Trophoblast cell (in vitro differentiated cells and primary cell): ENCODE measurements around the gene LHFPL5.
A peak's percentile ranks its signal among the peaks of the same experiment; 100 is the strongest.

Source experiments
- DNase-seq, 2 donors: peaks; one replicate each; pipeline ENCODE4 v3.0.0-alpha.2; 2016
- H2AFZ ChIP-seq: 2 replicates; pipeline ENCODE4 v1.6.1; 2013; ENCODE audit warnings: low read length, moderate library complexity, mild to moderate bottlenecking; ENCODE audit not compliant: insufficient read depth, poor library complexity
- H2AK5ac ChIP-seq: 2 replicates; pipeline ENCODE4 v1.6.1; 2013; ENCODE audit warnings: mild to moderate bottlenecking, low read length
- H2BK120ac ChIP-seq: 2 replicates; pipeline ENCODE4 v1.6.1; 2013; ENCODE audit warnings: low read length, mild to moderate bottlenecking, moderate library complexity; ENCODE audit not compliant: insufficient read depth, poor library complexity
- H2BK12ac ChIP-seq: 2 replicates; pipeline ENCODE4 v1.6.1; 2013; ENCODE audit warnings: mild to moderate bottlenecking, low read length, moderate library complexity
- H2BK5ac ChIP-seq: 2 replicates; pipeline ENCODE4 v1.6.1; 2013; ENCODE audit warnings: low read length, low read depth, moderate library complexity, mild to moderate bottlenecking; ENCODE audit not compliant: poor library complexity
- H3K14ac ChIP-seq: 2 replicates; pipeline ENCODE4 v1.6.1; 2013; ENCODE audit warnings: mild to moderate bottlenecking, low read length
- H3K18ac ChIP-seq: 2 replicates; pipeline ENCODE4 v1.6.1; 2013; ENCODE audit warnings: mild to moderate bottlenecking, low read length
- H3K23ac ChIP-seq: 2 replicates; pipeline ENCODE4 v1.6.1; 2013; ENCODE audit warnings: low read length
- H3K27ac ChIP-seq: 2 replicates; pipeline ENCODE4 v1.5.1; 2013; ENCODE audit warnings: low read depth, mild to moderate bottlenecking, inconsistent platforms, low read length, moderate library complexity
- H3K27me3 ChIP-seq: 2 replicates; pipeline ENCODE4 v1.6.1; 2013; ENCODE audit warnings: inconsistent platforms, mild to moderate bottlenecking, low read length, moderate library complexity; ENCODE audit not compliant: insufficient read depth
- H3K36me3 ChIP-seq, 2 experiments: 1 replicate in 1 of 2; 2 replicates in 1 of 2; pipeline ENCODE4 v1.6.1; 2013; ENCODE audit warnings: low read length in 2 of 2, mild to moderate bottlenecking in 2 of 2, moderate library complexity in 1 of 2; ENCODE audit not compliant: insufficient read depth in 2 of 2, control insufficient read depth in 1 of 2
- H3K4ac ChIP-seq: 2 replicates; pipeline ENCODE4 v1.6.1; 2013; ENCODE audit warnings: low read depth, mild to moderate bottlenecking, low read length, moderate library complexity
- H3K4me1 ChIP-seq, 2 experiments: 1 replicate in 1 of 2; 2 replicates in 1 of 2; pipeline ENCODE4 v1.6.1; 2013; ENCODE audit warnings: low read length in 2 of 2, mild to moderate bottlenecking in 2 of 2, moderate library complexity in 1 of 2; ENCODE audit not compliant: insufficient read depth in 2 of 2, control insufficient read depth in 1 of 2
- H3K4me2 ChIP-seq: 2 replicates; pipeline ENCODE4 v1.6.1; 2013; ENCODE audit warnings: inconsistent platforms, mild to moderate bottlenecking, low read length, moderate library complexity
- H3K4me3 ChIP-seq: 2 replicates; pipeline ENCODE4 v1.5.1; 2013; ENCODE audit warnings: mild to moderate bottlenecking, low read depth, low read length, inconsistent platforms
- H3K79me1 ChIP-seq: one replicate; pipeline ENCODE4 v1.6.1; 2013; ENCODE audit warnings: low read length
- H3K79me2 ChIP-seq: 2 replicates; pipeline ENCODE4 v1.6.1; 2013; ENCODE audit warnings: low read length, mild to moderate bottlenecking; ENCODE audit not compliant: control insufficient read depth, insufficient read depth, poor library complexity
- H3K9ac ChIP-seq: 2 replicates; pipeline ENCODE4 v1.6.1; 2013; ENCODE audit warnings: mild to moderate bottlenecking, low read length
- H3K9me3 ChIP-seq: 2 replicates; pipeline ENCODE4 v1.6.1; 2013; ENCODE audit warnings: low read depth, mild to moderate bottlenecking, control low read depth, inconsistent platforms, low read length; ENCODE audit not compliant: insufficient read depth
- H4K12ac ChIP-seq: 2 replicates; pipeline ENCODE4 v1.6.1; 2013; ENCODE audit warnings: low read depth, mild to moderate bottlenecking, low read length, moderate library complexity
- H4K8ac ChIP-seq: 2 replicates; pipeline ENCODE4 v1.6.1; 2013; ENCODE audit warnings: low read depth, mild to moderate bottlenecking, low read length, moderate library complexity
- H4K91ac ChIP-seq: one replicate; pipeline ENCODE4 v1.6.1; 2013; ENCODE audit warnings: low read depth, mild to moderate bottlenecking, low read length, moderate library complexity
- WGBS: extraction: QIAGEN DNeasy Blood & Tissue Kit; methylation state at CpG from one replicate; pipeline ENCODE4 v1.1.7; 2013; ENCODE audit warnings: missing lambda C conversion rate; ENCODE audit not compliant: insufficient read length, insufficient coverage; ENCODE audit errors: extremely low coverage; 5-methylcytosine and 5-hydroxymethylcytosine counted together

The LHFPL5 gene

DNA sequence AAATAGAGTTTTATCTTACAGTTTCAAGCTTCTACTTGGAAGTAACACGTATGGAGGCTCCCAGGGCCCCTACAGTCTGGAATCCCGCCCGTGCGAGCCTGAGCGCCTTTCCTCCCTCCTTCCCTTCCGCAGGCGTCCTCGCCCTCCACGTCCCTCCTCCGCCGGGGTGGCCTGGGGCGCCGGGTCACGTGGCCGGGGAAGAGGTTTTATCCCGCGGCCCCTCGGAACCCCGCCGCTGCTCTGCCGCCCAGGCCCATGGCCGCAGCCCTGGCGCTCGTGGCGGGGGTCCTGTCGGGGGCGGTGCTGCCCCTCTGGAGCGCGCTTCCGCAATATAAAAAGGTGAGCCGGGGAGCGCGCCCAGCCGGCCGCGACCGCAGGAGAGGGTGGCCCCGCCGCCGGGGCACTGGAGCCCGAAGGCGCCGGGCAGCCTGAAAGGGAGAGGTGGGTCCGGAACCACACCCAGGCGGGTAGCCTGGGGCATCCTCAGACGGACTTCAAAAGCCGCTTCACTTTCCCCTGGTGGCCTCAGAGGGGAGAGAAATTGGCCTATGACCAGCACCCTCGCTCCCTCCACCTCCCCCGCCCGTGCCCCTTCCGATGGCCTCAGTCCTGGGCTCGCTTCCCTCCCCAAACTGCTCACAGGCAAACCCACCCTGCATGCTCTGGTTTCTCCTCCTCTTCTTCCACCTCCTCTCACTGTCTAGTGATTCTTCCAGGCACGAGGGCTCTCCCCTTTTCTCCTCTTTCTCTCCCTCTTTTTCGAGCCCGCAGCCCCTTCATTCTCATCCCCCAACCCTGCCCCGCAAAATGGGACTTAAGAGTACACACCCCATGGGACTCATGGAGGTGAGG lies 28.6 kb upstream of the LHFPL5 start, which contains the start of gene CLPSL2:
CLPSL2 (plus strand) TSS at position 235 of the 852 bp plus-strand sequence; CDS start at position 256, 21 bp downstream.
- H3K23ac ChIP-seq = no peak within 1 kb of the TSS
- H4K12ac ChIP-seq = no peak within 1 kb of the TSS
- H3K4me3 ChIP-seq = peak within 1 kb of the TSS; percentile 60
- peak within 1 kb of the TSS; percentile 26 for H2BK5ac ChIP-seq
- H3K9ac ChIP-seq = peak within 1 kb of the TSS; percentile 14
- H3K4me1 ChIP-seq = peaks cover 3 to 6% of the 10 kb centered on the region in 2 experiments
- no peaks in the 10 kb centered on the region for H3K79me2 ChIP-seq
- no peak within 1 kb of the TSS for H4K91ac ChIP-seq
- H3K18ac ChIP-seq = no peak within 1 kb of the TSS
- H4K8ac ChIP-seq = peak within 1 kb of the TSS; percentile 7
- H3K4me2 ChIP-seq = peak within 1 kb of the TSS; percentile 88
- no peaks in the 10 kb centered on the region for H3K36me3 ChIP-seq
- no peak within 1 kb of the TSS for H3K14ac ChIP-seq
- H3K79me1 ChIP-seq = no peaks in the 10 kb centered on the region
- H3K9me3 ChIP-seq = peaks cover 2% of the 10 kb centered on the region
- H2BK120ac ChIP-seq = no peak within 1 kb of the TSS
- no CpG with 5 or more reads among the region's 56 CpGs for WGBS
- H2AFZ ChIP-seq = no peak within 1 kb of the TSS
- H3K27me3 ChIP-seq = no peaks in the 10 kb centered on the region
- H2AK5ac ChIP-seq = no peak within 1 kb of the TSS
- H3K4ac ChIP-seq = no peak within 1 kb of the TSS
- H3K27ac ChIP-seq = no peak within 1 kb of the TSS
- no peak within 1 kb of the TSS for H2BK12ac ChIP-seq
- peak; percentile 31 to 52 for DNase-seq

DNA sequence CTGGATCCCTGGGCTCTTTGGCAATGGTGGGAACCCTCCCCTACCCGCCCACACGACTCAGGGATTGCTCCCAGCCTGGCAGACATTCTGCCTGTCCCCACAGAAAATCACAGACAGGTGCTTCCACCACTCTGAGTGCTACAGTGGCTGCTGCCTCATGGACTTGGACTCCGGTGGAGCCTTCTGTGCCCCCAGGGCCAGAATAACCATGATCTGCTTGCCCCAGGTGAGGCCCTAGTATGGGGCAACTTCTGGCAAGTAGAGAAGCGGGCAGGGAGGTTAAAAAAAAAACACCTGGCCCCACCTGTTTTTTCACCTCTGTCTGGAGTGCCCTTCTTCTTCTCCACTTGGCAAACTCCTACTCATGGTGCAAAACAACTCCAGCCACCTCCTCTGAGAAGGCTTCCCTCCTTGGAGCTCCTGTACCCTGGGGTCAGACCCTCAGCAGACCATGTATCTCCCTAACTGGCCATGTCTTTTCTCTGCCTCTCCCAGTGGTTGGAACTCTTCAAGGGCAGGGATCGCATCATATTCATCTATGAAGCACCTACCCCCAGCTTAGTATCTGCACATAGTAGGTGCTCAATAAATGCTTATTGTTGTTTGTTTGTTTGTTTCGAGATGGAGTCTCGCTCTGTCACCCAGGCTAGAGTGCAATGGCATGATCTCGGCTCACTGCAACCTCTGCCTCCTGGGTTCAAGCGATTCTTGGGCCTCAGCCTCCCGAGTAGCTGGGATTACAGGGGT lies 27.6 kb upstream of the LHFPL5 start:
- no CpG with 5 or more reads among the region's 10 CpGs for WGBS
- peaks cover 2% of the 10 kb centered on the region for H3K9me3 ChIP-seq
- no peak overlapping the region for H3K14ac ChIP-seq
- H3K79me1 ChIP-seq = no peaks in the 10 kb centered on the region
- peak; percentile 84 to 91 for DNase-seq
- no peaks in the 10 kb centered on the region for H3K27me3 ChIP-seq
- H3K9ac ChIP-seq = no peak overlapping the region
- no peak overlapping the region for H2BK12ac ChIP-seq
- no peak overlapping the region for H3K18ac ChIP-seq
- no peak overlapping the region for H3K4ac ChIP-seq
- peaks cover 3 to 6% of the 10 kb centered on the region in 2 experiments for H3K4me1 ChIP-seq
- H4K91ac ChIP-seq = no peak overlapping the region
- no peak overlapping the region for H2BK120ac ChIP-seq
- H2AFZ ChIP-seq = no peak overlapping the region
- no peaks in the 10 kb centered on the region for H3K79me2 ChIP-seq
- no peak overlapping the region for H3K27ac ChIP-seq
- H4K12ac ChIP-seq = no peak overlapping the region
- H3K4me2 ChIP-seq = no peak overlapping the region
- H3K23ac ChIP-seq = no peak overlapping the region
- H2BK5ac ChIP-seq = no peak overlapping the region
- H2AK5ac ChIP-seq = no peak overlapping the region
- no peak overlapping the region for H3K4me3 ChIP-seq
- no peaks in the 10 kb centered on the region for H3K36me3 ChIP-seq
- H4K8ac ChIP-seq = no peak overlapping the region

DNA sequence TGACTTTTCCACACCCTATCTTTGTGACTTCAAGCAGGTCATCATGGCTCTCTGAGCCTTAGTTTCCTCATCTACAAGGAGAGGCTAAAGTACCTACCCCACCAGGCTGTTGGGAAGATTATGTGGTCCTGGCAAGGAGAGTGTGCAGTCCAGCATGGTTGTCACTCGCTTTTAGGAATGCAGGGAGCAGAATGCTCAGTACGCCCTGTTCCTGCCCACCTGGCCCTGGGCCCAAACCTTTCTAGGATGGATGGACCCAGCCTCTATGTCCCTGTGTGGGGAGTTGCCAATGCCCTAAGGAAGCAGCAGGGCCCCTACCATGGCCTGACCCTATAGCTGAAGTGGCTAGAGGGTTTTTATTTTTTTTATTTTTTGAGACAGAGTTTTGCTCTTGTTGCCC lies 26.7 kb upstream of the LHFPL5 start:
- Histone ChIP-seq H3K27me3 (no peaks in the 10 kb centered on the region), H3K9ac (no peak overlapping the region), H3K36me3 (no peaks in the 10 kb centered on the region), H3K4me3 (peak overlapping the region; percentile 12), H3K4ac (no peak overlapping the region), H2AK5ac (no peak overlapping the region), H4K8ac (no peak overlapping the region), H3K18ac (no peak overlapping the region), H2AFZ (no peak overlapping the region), H2BK120ac (no peak overlapping the region), H3K27ac (no peak overlapping the region), H4K91ac (no peak overlapping the region), H3K4me2 (no peak overlapping the region), H3K14ac (no peak overlapping the region), H3K79me1 (no peaks in the 10 kb centered on the region), H2BK12ac (no peak overlapping the region), H3K79me2 (no peaks in the 10 kb centered on the region), H3K9me3 (peaks cover 2% of the 10 kb centered on the region), H3K4me1 (peaks cover 3 to 6% of the 10 kb centered on the region in 2 experiments), H4K12ac (no peak overlapping the region), H2BK5ac (no peak overlapping the region), H3K23ac (no peak overlapping the region)
- no CpG with 5 or more reads among the region's 2 CpGs for whole genome bisulfite sequencing
- no peak for DNase-seq

DNA sequence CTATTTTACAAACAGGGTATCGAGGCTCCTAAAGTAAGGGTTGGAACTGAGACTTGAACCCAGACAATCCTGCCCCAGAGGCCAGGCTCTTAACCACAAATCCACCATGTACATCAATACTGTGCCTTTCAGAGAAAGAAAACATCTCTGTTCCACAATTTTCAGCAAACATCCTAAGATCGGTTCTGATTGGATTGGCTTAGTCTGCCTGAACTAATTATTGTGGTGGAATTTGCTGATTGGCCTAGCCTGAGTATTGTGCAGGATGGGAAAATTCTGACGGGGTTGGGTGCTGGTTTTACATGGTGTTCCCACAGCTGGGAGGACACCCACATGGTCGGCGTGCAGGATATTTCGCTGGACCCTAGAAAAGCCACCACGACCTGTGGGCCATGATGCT lies 24.4 kb upstream of the LHFPL5 start, which contains the start of gene CLPSL1:
CLPSL1 (plus strand) TSS at position 301 of the 400 bp plus-strand sequence; CDS start at position 393, 92 bp downstream.
- Histone ChIP-seq H3K9me3 (peaks cover 3% of the 10 kb centered on the region), H2BK120ac (no peak within 1 kb of the TSS), H3K4me2 (no peak within 1 kb of the TSS), H2BK5ac (no peak within 1 kb of the TSS), H3K36me3 (no peaks in the 10 kb centered on the region), H4K91ac (no peak within 1 kb of the TSS), H3K18ac (no peak within 1 kb of the TSS), H3K4me3 (no peak within 1 kb of the TSS), H4K12ac (no peak within 1 kb of the TSS), H2AK5ac (no peak within 1 kb of the TSS), H2BK12ac (no peak within 1 kb of the TSS), H3K79me2 (no peaks in the 10 kb centered on the region), H3K4ac (no peak within 1 kb of the TSS), H3K9ac (no peak within 1 kb of the TSS), H3K23ac (no peak within 1 kb of the TSS), H3K4me1 (peaks cover 3 to 6% of the 10 kb centered on the region in 2 experiments), H3K79me1 (no peaks in the 10 kb centered on the region), H2AFZ (no peak within 1 kb of the TSS), H4K8ac (no peak within 1 kb of the TSS), H3K27me3 (no peaks in the 10 kb centered on the region), H3K27ac (no peak within 1 kb of the TSS), H3K14ac (no peak within 1 kb of the TSS)
- no peak for DNase-seq
- WGBS = no CpG with 5 or more reads among the region's 7 CpGs
